GM23248 (cell line): Measurements from ENCODE around the gene C1orf105.

Experiments
- EZH2 ChIP-seq: fragments of 200-600 bp; sonication (generic); IDR thresholded peaks from 2 replicates; pipeline ENCODE4 v1.6.1; 2018; ENCODE audit warnings: antibody characterized with exemption, mild to moderate bottlenecking; ENCODE audit not compliant: insufficient read depth, poor library complexity, severe bottlenecking
- EZH2phosphoT487 ChIP-seq: fragments of 200-600 bp; sonication (generic); IDR thresholded peaks from 2 replicates; pipeline ENCODE4 v1.6.1; 2018; ENCODE audit warnings: antibody characterized with exemption, moderate library complexity, mild to moderate bottlenecking, low read depth; ENCODE audit not compliant: insufficient read depth

- TF ChIP-seq EZH2 (no peak), EZH2phosphoT487 (no peak)
These were observed 30.2 kb upstream of the C1orf105 start for GRCh38 chr1:172390301-172390682.
